Transverse colon (tissue), 4 donors: ENCODE data around the gene SH3TC2. TPM values are rescaled to one million over a fixed set of nuclear protein-coding genes. Genes with fewer than 3 reads are reported as not detected.

Source experiments
- DNase-seq: peaks from one replicate; pipeline ENCODE4 v3.0.0-alpha.2; 2019
- H3K27ac ChIP-seq, 4 donors: fragments of 200-600 bp; sonication (generic); 2 replicates each; pipeline ENCODE4 v1.5.1; 2016 to 2018; ENCODE audit warnings: inconsistent platforms in 4 of 4
- H3K27me3 ChIP-seq: fragments of 200-600 bp; sonication (generic); 2 replicates; pipeline ENCODE4 v1.5.1; 2017; ENCODE audit warnings: inconsistent platforms
- H3K36me3 ChIP-seq, 4 donors: fragments of 200-600 bp; sonication (generic); 2 replicates each; pipeline ENCODE4 v1.5.1; 2017 to 2019; ENCODE audit warnings: inconsistent platforms in 4 of 4
- H3K4me1 ChIP-seq, 4 donors: fragments of 200-600 bp; sonication (generic); 2 replicates each; pipeline ENCODE4 v1.5.1; 2017 to 2020; ENCODE audit warnings: inconsistent platforms in 4 of 4
- H3K4me3 ChIP-seq, 4 donors: fragments of 200-600 bp; sonication (generic); 1 replicate in 1 of 4; 2 replicates in 3 of 4; pipeline versions ENCODE4 v1.5.1 to v1.6.1; 2017 to 2019; ENCODE audit warnings: inconsistent platforms in 4 of 4
- H3K9me3 ChIP-seq, 2 donors: fragments of 200-600 bp; sonication (generic); 2 replicates each; pipeline ENCODE4 v1.5.1; 2017 to 2019; ENCODE audit warnings: inconsistent platforms in 2 of 2
- EP300 ChIP-seq: sonication (generic); formaldehyde crosslinking; IDR thresholded peaks from one replicate; pipeline ENCODE4 v1.6.1; 2017; ENCODE audit warnings: antibody characterized with exemption, low read depth
- POLR2A ChIP-seq: fragments of 450-650 bp; IDR thresholded peaks from one replicate; pipeline ENCODE4 v1.6.1; 2016; ENCODE audit warnings: antibody characterized with exemption, mild to moderate bottlenecking, moderate library complexity
- POLR2AphosphoS5 ChIP-seq, 3 donors: sonication (generic); formaldehyde crosslinking; IDR thresholded peaks; one replicate each; pipeline ENCODE4 v1.6.1; 2016; ENCODE audit warnings: antibody characterized with exemption in 3 of 3
- WGBS, 2 donors: methylation state at CpG; one replicate each; pipeline ENCODE4 v1.1.5; 2018; ENCODE audit warnings: low coverage in 1 of 2; 5-methylcytosine and 5-hydroxymethylcytosine counted together
- in situ Hi-C, 4 donors: fragments of 200-750 bp; cut with MboI; loops; one replicate each; pipeline versions ENCODE4 v1.15.0 to v1.15.1; 2017; ENCODE audit warnings: low sequenced_read_pairs in 3 of 4, low pct_ligation_motif_present in 1 of 4, low pct_unique_long_range_greater_than_20kb in 1 of 4
- intact Hi-C: fragments of 100-400 bp; cut with DNase I; formaldehyde crosslinking; loops from one replicate; pipeline ENCODE4 v1.15.1; 2023; ENCODE audit warnings: low total_unique reads
- total RNA-seq, 4 donors: library from RNA; depleted of rRNA; stranded (reverse); fragments of >200 nt; gene quantifications; one replicate each; pipeline ENCODE4 v1.1.0, GENCODE V29; 2016
- TF ChIP-seq, protein P1 (sequence below), 5 experiments: fragments of 200-600 bp in 3 of 5; fragments of 450-650 bp in 2 of 5; sonication (generic) in 3 of 5; IDR thresholded peaks; 1 replicate in 2 of 5; 2 replicates in 3 of 5; pipeline ENCODE4 v1.5.1; 2016 to 2017; ENCODE audit warnings: antibody characterized with exemption in 5 of 5, inconsistent platforms in 3 of 5, mild to moderate bottlenecking in 2 of 5, moderate library complexity in 1 of 5

Gene SH3TC2
- total RNA-seq, 4 donors from 2014 or later = 0.55 to 1.6 (median 1.5) TPM; not detected in 1

DNA sequence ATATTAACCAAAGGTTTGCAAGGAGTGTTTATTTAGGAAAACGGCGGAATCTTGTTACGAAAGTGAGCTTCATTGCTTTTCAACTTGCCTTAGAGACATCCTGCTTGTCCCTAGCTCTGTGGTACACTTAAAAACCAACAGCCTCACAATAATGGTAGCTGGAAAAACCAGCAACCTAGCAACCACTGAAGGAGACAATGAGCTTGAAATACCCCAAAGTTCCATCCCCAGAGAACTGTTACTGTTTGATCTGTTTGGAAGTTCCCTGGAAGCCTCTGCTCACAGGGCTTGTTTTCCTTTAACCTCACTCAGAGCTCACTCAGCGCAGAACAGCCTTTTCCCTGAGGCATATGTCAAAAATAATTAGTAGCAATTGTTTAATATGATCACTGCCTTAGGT is 43.2 kb downstream of the SH3TC2 start:
- in situ Hi-C loops (no loop called here), intact Hi-C loops (no loop called here)
- Histone ChIP-seq H3K27ac (no peak overlapping the region), H3K27me3 (no peaks in the 10 kb centered on the region), H3K36me3 (no peaks in the 10 kb centered on the region), H3K9me3 (peaks cover 0 to 3% of the 10 kb centered on the region in 2 donors), H3K4me3 (no peak overlapping the region), H3K4me1 (peaks cover 0 to 7% (median 0%) of the 10 kb centered on the region in 4 donors)
- WGBS, 2 donors = 72 to 74% methylated on average over 4 of the region's 4 CpGs
- DNase-seq = no peak
- TF ChIP-seq EP300 = no peak
- TF ChIP-seq POLR2A = no peak
- TF ChIP-seq POLR2AphosphoS5 (IDR thresholded peaks at IDR 0.05) = no peak
- TF ChIP-seq, protein P1, sequence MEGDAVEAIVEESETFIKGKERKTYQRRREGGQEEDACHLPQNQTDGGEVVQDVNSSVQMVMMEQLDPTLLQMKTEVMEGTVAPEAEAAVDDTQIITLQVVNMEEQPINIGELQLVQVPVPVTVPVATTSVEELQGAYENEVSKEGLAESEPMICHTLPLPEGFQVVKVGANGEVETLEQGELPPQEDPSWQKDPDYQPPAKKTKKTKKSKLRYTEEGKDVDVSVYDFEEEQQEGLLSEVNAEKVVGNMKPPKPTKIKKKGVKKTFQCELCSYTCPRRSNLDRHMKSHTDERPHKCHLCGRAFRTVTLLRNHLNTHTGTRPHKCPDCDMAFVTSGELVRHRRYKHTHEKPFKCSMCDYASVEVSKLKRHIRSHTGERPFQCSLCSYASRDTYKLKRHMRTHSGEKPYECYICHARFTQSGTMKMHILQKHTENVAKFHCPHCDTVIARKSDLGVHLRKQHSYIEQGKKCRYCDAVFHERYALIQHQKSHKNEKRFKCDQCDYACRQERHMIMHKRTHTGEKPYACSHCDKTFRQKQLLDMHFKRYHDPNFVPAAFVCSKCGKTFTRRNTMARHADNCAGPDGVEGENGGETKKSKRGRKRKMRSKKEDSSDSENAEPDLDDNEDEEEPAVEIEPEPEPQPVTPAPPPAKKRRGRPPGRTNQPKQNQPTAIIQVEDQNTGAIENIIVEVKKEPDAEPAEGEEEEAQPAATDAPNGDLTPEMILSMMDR (IDR thresholded peaks at IDR 0.05) = no peak

- H3K9me3 ChIP-seq = peaks cover 0 to 3% of the 10 kb centered on the region in 2 donors
- intact Hi-C loops (no loop called here), in situ Hi-C loops (no loop called here)
- 10 to 11% methylated on average over 2 of the region's 2 CpGs for WGBS, 2 donors
- H3K4me3 ChIP-seq = no peak overlapping the region
- H3K27me3 ChIP-seq = no peaks in the 10 kb centered on the region
- H3K27ac ChIP-seq = no peak overlapping the region
- H3K36me3 ChIP-seq = no peaks in the 10 kb centered on the region
- no peak for DNase-seq
- H3K4me1 ChIP-seq = peaks cover 0 to 7% (median 0%) of the 10 kb centered on the region in 4 donors
- TF ChIP-seq, protein P1 (IDR thresholded peaks at IDR 0.05) = no peak
- TF ChIP-seq POLR2AphosphoS5 (IDR thresholded peaks at IDR 0.05) (no peak), POLR2A (no peak), EP300 (no peak)
These were observed 43.9 kb downstream of the SH3TC2 start for GRCh38 chr5:149018909-149019443.

DNA sequence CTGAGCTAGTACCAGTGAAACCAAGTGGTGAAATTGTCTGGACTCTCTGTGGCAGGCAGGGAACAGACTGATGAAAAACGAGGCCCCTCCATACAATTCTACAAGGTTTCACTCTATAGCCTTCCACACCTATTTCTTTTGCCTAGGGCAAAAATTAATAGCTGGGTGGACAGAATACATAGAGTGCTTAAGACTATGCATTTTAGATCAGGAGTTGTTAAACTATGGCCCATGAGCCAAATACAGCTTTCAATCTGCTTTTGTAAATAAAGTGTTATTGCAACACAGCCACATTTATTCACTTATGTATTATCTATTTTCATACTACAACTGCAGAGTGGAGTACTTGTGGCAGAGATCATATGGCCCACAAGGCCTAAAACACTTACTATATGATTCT is 45.2 kb downstream of the SH3TC2 start:
- Histone ChIP-seq H3K4me1 (peaks cover 0 to 4% (median 0%) of the 10 kb centered on the region in 4 donors), H3K27ac (no peak overlapping the region), H3K9me3 (peaks cover 0 to 3% of the 10 kb centered on the region in 2 donors), H3K4me3 (no peak overlapping the region), H3K27me3 (no peaks in the 10 kb centered on the region), H3K36me3 (no peaks in the 10 kb centered on the region)
- DNase-seq = no peak
- intact Hi-C loops (no loop called here), in situ Hi-C loops (no loop called here)
- WGBS, 2 donors = 83 to 87% methylated on average over 1 of the region's 1 CpG
- TF ChIP-seq POLR2AphosphoS5 (IDR thresholded peaks at IDR 0.05) (no peak), EP300 (no peak), POLR2A (no peak)
- TF ChIP-seq, protein P1 (IDR thresholded peaks at IDR 0.05) = no peak

DNA sequence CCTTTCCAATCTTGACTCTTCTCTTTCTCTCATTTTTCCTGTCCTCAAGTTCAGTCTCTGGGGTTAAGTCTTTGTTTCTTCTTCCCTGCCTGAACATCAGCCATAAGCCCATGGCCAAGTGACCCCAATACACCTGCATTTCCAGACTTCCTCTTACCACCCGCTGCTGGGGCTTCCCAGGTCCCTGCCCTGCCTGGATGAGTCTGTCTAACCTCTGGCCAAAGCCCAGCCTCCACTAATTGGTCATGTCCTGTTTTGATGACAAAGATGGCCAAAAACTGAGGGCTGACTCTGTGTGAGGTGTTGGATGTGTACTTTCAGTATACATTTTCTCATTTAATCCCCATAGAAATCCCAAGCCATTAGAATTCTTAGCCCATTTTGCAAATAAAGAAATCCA is 47.3 kb downstream of the SH3TC2 start:
- no peak overlapping the region for H3K27ac ChIP-seq
- in situ Hi-C loops = no loop called here

GRCh38 chr5:149015126-149015525 is 47.7 kb downstream of the SH3TC2 start:
- Histone ChIP-seq H3K27me3 (no peaks in the 10 kb centered on the region), H3K9me3 (no peaks in the 10 kb centered on the region), H3K4me3 (no peak overlapping the region), H3K36me3 (no peaks in the 10 kb centered on the region), H3K27ac (no peak overlapping the region), H3K4me1 (peaks cover 0 to 4% (median 0%) of the 10 kb centered on the region in 4 donors)
- TF ChIP-seq, protein P1 (IDR thresholded peaks at IDR 0.05) = no peak
- TF ChIP-seq EP300 (no peak), POLR2A (no peak)
- DNase-seq = no peak
- in situ Hi-C loops = no loop called here
- whole genome bisulfite sequencing, 2 donors = 83 to 94% methylated on average over 1 of the region's 1 CpG
- intact Hi-C loops = no loop called here

More for the DNA sequence above, 47.3 kb downstream of the SH3TC2 start:
- Histone ChIP-seq H3K9me3 (no peaks in the 10 kb centered on the region), H3K4me1 (peaks cover 0 to 4% (median 0%) of the 10 kb centered on the region in 4 donors), H3K4me3 (no peak overlapping the region), H3K27me3 (no peaks in the 10 kb centered on the region), H3K36me3 (no peaks in the 10 kb centered on the region)
- WGBS, 2 donors = 91% methylated on average over 1 of the region's 1 CpG; no CpG with 5 or more reads in 1 of the 2 donors
- no peak for DNase-seq
- intact Hi-C loops = no loop called here
- TF ChIP-seq EP300 (no peak), POLR2AphosphoS5 (IDR thresholded peaks at IDR 0.05) (no peak)
